Brain microvascular endothelial cell (primary cell): ENCODE data around the gene KRTAP9-4.
"Not testable (repeated sequence)": the region's sequence is repeated elsewhere in the genome, so short reads cannot be mapped to it uniquely, and the experiment has no call there.

Experiments
- DNase-seq: peaks from one replicate; pipeline ENCODE4 v3.0.0-alpha.2; 2020
- H3K27ac ChIP-seq: fragments of 250-450 bp; sonication (Bioruptor Pico); 2 replicates; pipeline ENCODE4 v1.5.1; 2020; ENCODE audit warnings: mild to moderate bottlenecking, moderate library complexity
- H3K27me3 ChIP-seq: fragments of 250-450 bp; sonication (Bioruptor Pico); replicated peaks from 2 replicates; pipeline ENCODE4 v1.5.1; 2020; ENCODE audit warnings: mild to moderate bottlenecking
- H3K36me3 ChIP-seq: fragments of 250-450 bp; sonication (Bioruptor Pico); replicated peaks from 2 replicates; pipeline ENCODE4 v1.5.1; 2020; ENCODE audit warnings: mild to moderate bottlenecking
- H3K4me3 ChIP-seq: 2 replicates; pipeline ENCODE4 v1.5.1; 2011; ENCODE audit warnings: low read depth, mild to moderate bottlenecking, control low read depth, low read length, moderate library complexity
- in situ Hi-C: cut with HindIII; loops from 2 replicates; pipeline ENCODE4 v1.10.0; 2017; ENCODE audit warnings: low sequenced_read_pairs, low pct_ligation_motif_present
- TF ChIP-seq, protein P1 (sequence below): IDR thresholded peaks from 2 replicates; pipeline ENCODE4 v1.5.1; 2011; ENCODE audit warnings: low read depth, mild to moderate bottlenecking, moderate library complexity, low read length, control low read depth, inconsistent platforms; ENCODE audit errors: missing control alignments

The KRTAP9-4 gene

DNA sequence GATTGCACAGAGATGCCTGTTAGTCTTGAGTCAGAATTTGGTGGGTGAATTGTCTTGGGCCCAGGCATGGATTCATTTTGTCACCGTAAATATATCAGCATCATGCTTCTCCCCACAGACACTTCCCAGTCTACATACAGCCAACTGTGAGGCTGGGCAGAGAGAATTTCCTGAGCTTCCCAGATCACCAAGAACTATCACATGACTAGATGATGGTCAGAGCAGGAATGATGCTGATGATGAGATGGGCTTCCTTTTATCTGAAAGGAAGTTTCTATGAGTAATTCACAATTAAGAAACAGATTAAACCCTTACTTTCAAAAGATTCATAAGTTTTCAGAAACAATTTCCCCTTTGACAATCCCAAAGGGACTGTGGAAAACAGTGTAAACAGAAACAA lies 5.4 kb downstream of the KRTAP9-4 start:
- TF ChIP-seq, protein P1, sequence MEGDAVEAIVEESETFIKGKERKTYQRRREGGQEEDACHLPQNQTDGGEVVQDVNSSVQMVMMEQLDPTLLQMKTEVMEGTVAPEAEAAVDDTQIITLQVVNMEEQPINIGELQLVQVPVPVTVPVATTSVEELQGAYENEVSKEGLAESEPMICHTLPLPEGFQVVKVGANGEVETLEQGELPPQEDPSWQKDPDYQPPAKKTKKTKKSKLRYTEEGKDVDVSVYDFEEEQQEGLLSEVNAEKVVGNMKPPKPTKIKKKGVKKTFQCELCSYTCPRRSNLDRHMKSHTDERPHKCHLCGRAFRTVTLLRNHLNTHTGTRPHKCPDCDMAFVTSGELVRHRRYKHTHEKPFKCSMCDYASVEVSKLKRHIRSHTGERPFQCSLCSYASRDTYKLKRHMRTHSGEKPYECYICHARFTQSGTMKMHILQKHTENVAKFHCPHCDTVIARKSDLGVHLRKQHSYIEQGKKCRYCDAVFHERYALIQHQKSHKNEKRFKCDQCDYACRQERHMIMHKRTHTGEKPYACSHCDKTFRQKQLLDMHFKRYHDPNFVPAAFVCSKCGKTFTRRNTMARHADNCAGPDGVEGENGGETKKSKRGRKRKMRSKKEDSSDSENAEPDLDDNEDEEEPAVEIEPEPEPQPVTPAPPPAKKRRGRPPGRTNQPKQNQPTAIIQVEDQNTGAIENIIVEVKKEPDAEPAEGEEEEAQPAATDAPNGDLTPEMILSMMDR = no peak
- no peaks in the 10 kb centered on the region for H3K36me3 ChIP-seq
- no peaks in the 10 kb centered on the region for H3K27me3 ChIP-seq
- no peak overlapping the region for H3K4me3 ChIP-seq
- H3K27ac ChIP-seq = no peak overlapping the region
- DNase-seq = no peak
- in situ Hi-C loops = no loop called here

DNA sequence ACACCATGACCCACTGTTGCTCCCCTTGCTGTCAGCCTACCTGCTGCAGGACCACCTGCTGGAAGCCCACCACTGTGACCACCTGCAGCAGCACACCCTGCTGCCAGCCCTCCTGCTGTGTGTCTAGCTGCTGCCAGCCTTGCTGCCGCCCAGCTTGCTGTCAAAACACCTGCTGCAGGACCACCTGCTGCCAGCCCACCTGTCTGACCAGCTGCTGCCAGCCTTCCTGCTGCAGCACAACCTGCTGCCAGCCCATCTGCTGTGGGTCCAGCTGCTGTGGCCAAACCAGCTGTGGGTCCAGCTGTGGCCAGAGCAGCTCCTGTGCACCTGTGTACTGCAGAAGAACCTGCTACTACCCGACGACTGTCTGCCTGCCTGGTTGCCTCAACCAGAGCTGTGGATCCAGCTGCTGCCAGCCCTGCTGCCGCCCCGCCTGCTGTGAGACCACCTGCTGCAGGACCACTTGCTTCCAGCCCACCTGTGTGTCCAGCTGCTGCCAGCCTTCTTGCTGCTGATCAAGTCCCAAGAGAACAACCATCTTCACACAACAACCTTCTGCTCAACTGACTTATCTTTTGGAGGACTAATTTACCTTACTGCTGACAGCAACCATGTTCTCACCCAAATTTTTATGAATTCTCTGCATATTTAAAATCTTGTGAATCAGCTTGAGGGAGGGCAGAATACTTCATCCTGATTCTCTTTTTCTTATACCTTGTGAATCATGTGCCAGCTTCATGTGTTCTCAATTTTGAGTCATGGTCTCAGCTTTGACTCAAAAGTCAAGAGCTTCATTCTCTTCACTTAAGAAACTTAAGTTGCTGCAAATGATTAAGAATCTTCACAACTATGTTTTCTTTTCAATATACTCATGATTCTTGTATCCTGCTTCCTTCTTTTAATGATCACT lies 6.1 kb downstream of the KRTAP9-4 start, which contains the start of gene KRTAP9-9:
KRTAP9-9 (plus strand) TSS at position 4 of the 910 bp plus-strand sequence.
- H3K27ac ChIP-seq, H3K27me3 ChIP-seq, H3K36me3 ChIP-seq, in situ Hi-C loops, DNase-seq, H3K4me3 ChIP-seq: not testable (repeated sequence)

GRCh38 chr17:41256291-41256685 lies 6.8 kb downstream of the KRTAP9-4 start:
- TF ChIP-seq, protein P1 = no peak
- Histone ChIP-seq H3K36me3 (no peaks in the 10 kb centered on the region), H3K27me3 (no peaks in the 10 kb centered on the region), H3K4me3 (no peak overlapping the region), H3K27ac (no peak overlapping the region)
- in situ Hi-C loops = no loop called here
- no peak for DNase-seq

- no peak for DNase-seq
- no peaks in the 10 kb centered on the region for H3K27me3 ChIP-seq
- no peak overlapping the region for H3K4me3 ChIP-seq
- TF ChIP-seq, protein P1 = no peak
- no peak overlapping the region for H3K27ac ChIP-seq
- H3K36me3 ChIP-seq = no peaks in the 10 kb centered on the region
- in situ Hi-C loops = no loop called here
Observed at GRCh38 chr17:41258406-41258805, 8.9 kb downstream of the KRTAP9-4 start.

GRCh38 chr17:41263212-41263611 lies 13.7 kb downstream of the KRTAP9-4 start:
- in situ Hi-C loops = no loop called here
- no peak for DNase-seq
- H3K27me3 ChIP-seq = no peaks in the 10 kb centered on the region
- TF ChIP-seq, protein P1 = no peak
- no peaks in the 10 kb centered on the region for H3K36me3 ChIP-seq
- H3K27ac ChIP-seq = no peak overlapping the region
- no peak overlapping the region for H3K4me3 ChIP-seq

GRCh38 chr17:41264599-41264998 lies 15.1 kb downstream of the KRTAP9-4 start:
- no peaks in the 10 kb centered on the region for H3K36me3 ChIP-seq
- no peak overlapping the region for H3K4me3 ChIP-seq
- H3K27ac ChIP-seq = no peak overlapping the region
- in situ Hi-C loops = no loop called here
- no peak for DNase-seq
- TF ChIP-seq, protein P1 = no peak
- H3K27me3 ChIP-seq = no peaks in the 10 kb centered on the region
